ENCODE data around the gene FAM187B. TPM values are rescaled to one million over a fixed set of nuclear protein-coding genes. Genes with fewer than 3 reads are reported as not detected.

The FAM187B gene
- total and polyA plus RNA-seq, 2 experiments from 2014 or later = not detected

DNA sequence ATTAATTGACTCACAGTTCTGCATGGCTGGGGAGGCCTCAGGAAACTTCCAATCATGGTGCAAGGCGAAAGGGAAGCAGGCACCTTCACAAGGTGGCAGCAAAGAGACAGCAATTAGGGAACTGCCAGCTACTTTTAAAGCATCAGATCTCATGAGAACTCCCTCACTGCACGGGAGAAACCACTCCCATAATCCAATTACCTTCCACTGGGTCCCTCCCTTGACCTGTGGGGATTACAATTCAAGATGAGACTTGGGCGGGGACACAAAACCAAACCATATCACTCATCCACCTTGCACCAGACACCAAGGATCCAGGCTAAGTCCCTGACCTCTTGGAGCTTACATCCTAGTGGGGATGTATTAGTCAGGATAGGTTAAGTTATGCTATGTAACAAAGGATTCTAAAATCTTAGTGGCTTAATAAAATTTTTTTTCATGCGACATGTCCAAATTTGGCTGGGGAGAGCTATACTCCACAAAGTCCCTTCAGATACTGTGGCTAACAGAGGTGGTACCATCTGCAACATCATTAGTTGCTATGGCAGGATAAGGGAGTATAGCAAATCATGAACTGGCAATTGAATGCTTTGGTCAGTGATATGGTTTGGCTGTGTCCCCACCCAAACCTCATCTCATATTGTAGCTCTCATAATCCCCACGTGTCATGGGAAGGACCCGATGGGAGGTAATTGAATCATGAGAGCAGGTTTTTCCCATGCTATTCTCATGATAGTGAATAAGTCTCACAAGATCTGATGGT, 8.3 kb upstream of the FAM187B start:
- no peak for DNase-seq (ENCODE audit: low spot score)
- 79% methylated on average over 6 of the region's 6 CpGs for WGBS (ENCODE audit: low lambda C conversion rate, missing lambda C conversion rate)
- H2AFZ ChIP-seq = no peak overlapping the region
- no peaks in the 10 kb centered on the region for H3K4me1 ChIP-seq (ENCODE audit: insufficient read depth)
- no peak overlapping the region for H3K4me2 ChIP-seq
- H3K36me3 ChIP-seq (replicated peaks; ENCODE audit: insufficient read depth, low read depth) = no peaks in the 10 kb centered on the region
- H3K9me2 ChIP-seq (replicated peaks; ENCODE audit: insufficient read depth) = no peaks in the 10 kb centered on the region
- TF ChIP-seq EZH2phosphoT487 (IDR thresholded peaks at IDR 0.05; ENCODE audit: low read depth, severe bottlenecking, unreplicated experiment) (no peak), EZH2 (IDR thresholded peaks at IDR 0.05; ENCODE audit: borderline replicate concordance) (no peak)
- TF ChIP-seq, protein P1, sequence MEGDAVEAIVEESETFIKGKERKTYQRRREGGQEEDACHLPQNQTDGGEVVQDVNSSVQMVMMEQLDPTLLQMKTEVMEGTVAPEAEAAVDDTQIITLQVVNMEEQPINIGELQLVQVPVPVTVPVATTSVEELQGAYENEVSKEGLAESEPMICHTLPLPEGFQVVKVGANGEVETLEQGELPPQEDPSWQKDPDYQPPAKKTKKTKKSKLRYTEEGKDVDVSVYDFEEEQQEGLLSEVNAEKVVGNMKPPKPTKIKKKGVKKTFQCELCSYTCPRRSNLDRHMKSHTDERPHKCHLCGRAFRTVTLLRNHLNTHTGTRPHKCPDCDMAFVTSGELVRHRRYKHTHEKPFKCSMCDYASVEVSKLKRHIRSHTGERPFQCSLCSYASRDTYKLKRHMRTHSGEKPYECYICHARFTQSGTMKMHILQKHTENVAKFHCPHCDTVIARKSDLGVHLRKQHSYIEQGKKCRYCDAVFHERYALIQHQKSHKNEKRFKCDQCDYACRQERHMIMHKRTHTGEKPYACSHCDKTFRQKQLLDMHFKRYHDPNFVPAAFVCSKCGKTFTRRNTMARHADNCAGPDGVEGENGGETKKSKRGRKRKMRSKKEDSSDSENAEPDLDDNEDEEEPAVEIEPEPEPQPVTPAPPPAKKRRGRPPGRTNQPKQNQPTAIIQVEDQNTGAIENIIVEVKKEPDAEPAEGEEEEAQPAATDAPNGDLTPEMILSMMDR (IDR thresholded peaks at IDR 0.05; ENCODE audit: poor library complexity) = no peak
- H3K4me3 ChIP-seq = no peak overlapping the region
- no peaks in the 10 kb centered on the region for H4K20me1 ChIP-seq (ENCODE audit: insufficient read depth, poor library complexity, severe bottlenecking)
- H3K79me2 ChIP-seq = no peaks in the 10 kb centered on the region
- H3K27me3 ChIP-seq = no peaks in the 10 kb centered on the region
- no peak overlapping the region for H3K27ac ChIP-seq
- H3K9me3 ChIP-seq (ENCODE audit: low read depth) = no peaks in the 10 kb centered on the region

DNA sequence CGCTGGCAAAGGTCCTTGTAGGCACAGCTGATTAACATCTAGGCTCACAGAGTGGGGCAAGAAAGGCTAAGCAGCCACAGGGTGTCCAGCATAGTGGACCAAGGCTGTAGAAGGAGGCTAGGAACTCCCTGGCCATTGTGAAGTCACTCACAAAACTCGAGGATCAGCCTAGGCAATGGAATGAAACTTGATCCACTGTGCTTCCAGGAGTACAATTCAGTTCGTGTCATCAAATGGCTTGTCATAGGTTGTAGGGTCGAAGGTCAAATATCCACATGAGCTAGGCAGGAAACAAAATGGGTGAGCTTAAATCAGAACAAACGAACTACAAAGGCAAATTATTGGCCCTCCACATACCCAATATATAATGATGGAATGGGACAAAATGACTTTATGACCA, 4.4 kb upstream of the FAM187B start:
- no peaks in the 10 kb centered on the region for H3K4me1 ChIP-seq (ENCODE audit: insufficient read depth)
- no peak for TF ChIP-seq EZH2phosphoT487 (IDR thresholded peaks at IDR 0.05; ENCODE audit: low read depth, severe bottlenecking, unreplicated experiment)
- no peak for TF ChIP-seq EZH2 (IDR thresholded peaks at IDR 0.05; ENCODE audit: borderline replicate concordance)
- TF ChIP-seq, protein P1 (IDR thresholded peaks at IDR 0.05; ENCODE audit: poor library complexity) = no peak
- no peak overlapping the region for H3K27ac ChIP-seq
- no peaks in the 10 kb centered on the region for H3K9me2 ChIP-seq (replicated peaks; ENCODE audit: insufficient read depth)
- no peak for DNase-seq (ENCODE audit: low spot score)
- no peak overlapping the region for H3K4me2 ChIP-seq
- H4K20me1 ChIP-seq (ENCODE audit: insufficient read depth, poor library complexity, severe bottlenecking) = no peaks in the 10 kb centered on the region
- no peaks in the 10 kb centered on the region for H3K27me3 ChIP-seq
- H3K36me3 ChIP-seq (replicated peaks; ENCODE audit: insufficient read depth, low read depth) = no peaks in the 10 kb centered on the region
- 56% methylated on average over 5 of the region's 5 CpGs for WGBS (ENCODE audit: low lambda C conversion rate, missing lambda C conversion rate)
- H3K9me3 ChIP-seq (ENCODE audit: low read depth) = no peaks in the 10 kb centered on the region
- H3K4me3 ChIP-seq = no peak overlapping the region
- no peaks in the 10 kb centered on the region for H3K79me2 ChIP-seq
- H2AFZ ChIP-seq = no peak overlapping the region

GRCh38 chr19:35231956-35232645, 3.6 kb upstream of the FAM187B start:
- no peak for DNase-seq (ENCODE audit: low spot score)
- 88% methylated on average over 14 of the region's 14 CpGs for WGBS (ENCODE audit: low lambda C conversion rate, missing lambda C conversion rate)

More at GRCh38 chr19:35231956-35232645, 3.6 kb upstream of the FAM187B start:
- H3K4me1 ChIP-seq (ENCODE audit: insufficient read depth) = no peaks in the 10 kb centered on the region
- H3K27ac ChIP-seq = no peak overlapping the region
- H3K79me2 ChIP-seq = no peaks in the 10 kb centered on the region
- H4K20me1 ChIP-seq (ENCODE audit: insufficient read depth, poor library complexity, severe bottlenecking) = no peaks in the 10 kb centered on the region
- H3K9me2 ChIP-seq (replicated peaks; ENCODE audit: insufficient read depth) = no peaks in the 10 kb centered on the region
- no peaks in the 10 kb centered on the region for H3K36me3 ChIP-seq (replicated peaks; ENCODE audit: insufficient read depth, low read depth)
- TF ChIP-seq EZH2 (IDR thresholded peaks at IDR 0.05; ENCODE audit: borderline replicate concordance) (no peak), EZH2phosphoT487 (IDR thresholded peaks at IDR 0.05; ENCODE audit: low read depth, severe bottlenecking, unreplicated experiment) (no peak)
- TF ChIP-seq, protein P1 (IDR thresholded peaks at IDR 0.05; ENCODE audit: poor library complexity) = no peak
- no peak overlapping the region for H3K4me3 ChIP-seq
- no peaks in the 10 kb centered on the region for H3K9me3 ChIP-seq (ENCODE audit: low read depth)
- no peaks in the 10 kb centered on the region for H3K27me3 ChIP-seq
- H3K4me2 ChIP-seq = no peak overlapping the region
- no peak overlapping the region for H2AFZ ChIP-seq

Data from hepatocyte (in vitro differentiated cells).